NAMALWA (cell line): Measurements from ENCODE around the gene IL10RB.

Experiments used
- DNase-seq: peaks from one replicate; pipeline ENCODE4 v3.0.0-alpha.2; 2015; ENCODE audit warnings: low spot score

The IL10RB gene

DNA sequence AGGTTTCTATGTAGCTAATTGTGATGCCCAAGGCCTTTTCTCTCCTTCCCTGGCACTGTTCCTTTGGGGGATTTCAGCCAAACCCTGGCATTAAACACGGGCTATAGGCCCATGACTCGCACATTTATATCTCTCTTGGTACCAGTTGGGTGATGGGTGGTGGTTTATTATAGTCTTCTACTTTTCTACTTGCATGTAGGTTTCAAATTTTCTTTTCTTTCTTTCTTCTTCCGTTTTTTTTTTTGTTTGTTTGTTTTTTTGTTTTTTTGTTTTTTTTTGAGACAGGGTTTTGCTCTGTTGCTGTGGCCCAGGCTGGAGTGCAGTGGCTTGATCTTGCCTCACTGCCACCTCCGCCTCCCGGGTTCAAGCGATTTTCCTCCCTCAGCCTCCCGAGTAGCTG, 1.1 kb downstream of the IL10RB start:
- peak; percentile 23 for DNase-seq

DNA sequence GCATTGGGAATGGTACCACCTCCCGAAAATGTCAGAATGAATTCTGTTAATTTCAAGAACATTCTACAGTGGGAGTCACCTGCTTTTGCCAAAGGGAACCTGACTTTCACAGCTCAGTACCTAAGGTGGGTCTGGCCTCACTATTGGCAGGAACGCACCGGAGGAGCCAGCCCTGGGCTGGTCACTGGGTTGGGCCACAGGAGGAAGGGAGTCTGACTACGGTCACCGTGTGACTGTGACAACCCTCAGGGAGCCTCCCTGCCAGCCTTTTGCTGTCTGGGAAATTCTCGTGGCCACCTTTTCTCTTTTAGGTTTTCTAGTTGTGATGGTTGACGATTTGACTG, 2.2 kb downstream of the IL10RB start:
- no peak for DNase-seq

DNA sequence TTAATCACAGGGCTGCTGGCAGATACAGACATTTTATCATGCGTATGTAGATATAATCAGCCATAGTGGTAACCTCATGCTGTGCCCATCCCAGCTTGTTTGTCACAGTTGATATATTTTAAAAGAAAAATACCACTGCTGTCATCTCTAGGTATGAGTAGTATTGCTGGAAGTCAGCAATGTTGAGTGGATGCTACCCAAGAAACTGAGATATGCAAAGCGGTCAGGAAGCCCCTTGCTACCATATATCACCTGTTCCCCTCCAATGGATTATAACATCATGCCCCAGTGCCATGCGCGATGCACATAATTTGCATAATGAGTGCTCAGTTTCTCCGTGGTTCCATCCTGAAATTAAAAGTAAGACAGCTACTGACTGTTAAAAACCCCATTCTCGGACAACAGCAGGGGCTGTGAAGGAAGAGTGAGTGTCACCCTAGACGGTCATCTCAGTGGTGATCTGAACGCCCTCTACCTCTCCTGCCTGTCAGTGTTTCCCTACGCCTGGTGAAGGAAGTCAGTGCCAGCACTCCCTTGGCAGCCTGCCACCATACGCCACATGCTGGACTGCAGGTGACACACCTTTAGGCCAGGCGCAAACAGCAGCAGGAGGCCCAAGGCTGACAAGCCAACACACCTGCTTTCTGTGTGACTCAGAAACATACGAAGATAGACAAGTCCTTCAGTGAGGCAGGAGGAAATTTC, 2.7 kb downstream of the IL10RB start:
- peak; percentile 77 for DNase-seq

DNA sequence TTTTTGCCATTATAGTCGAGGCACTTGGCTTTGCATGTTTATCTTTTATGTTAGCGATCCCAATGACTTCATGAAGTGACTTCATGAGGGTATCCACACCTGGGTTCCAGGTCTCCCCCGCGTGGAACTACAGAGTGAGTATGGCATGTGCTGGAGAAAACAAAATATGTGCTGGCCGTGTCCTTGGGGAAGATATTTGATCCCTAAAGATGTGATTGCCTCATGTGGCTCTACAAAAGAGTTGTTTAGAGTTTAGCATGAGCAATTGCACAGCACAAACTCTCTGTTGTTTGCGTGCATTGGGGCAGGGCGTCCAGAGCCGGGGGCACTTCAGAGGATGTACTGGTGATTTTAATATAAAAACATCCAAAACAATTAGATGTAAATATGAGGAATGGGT, 4.8 kb downstream of the IL10RB start:
- DNase-seq: no peak

DNA sequence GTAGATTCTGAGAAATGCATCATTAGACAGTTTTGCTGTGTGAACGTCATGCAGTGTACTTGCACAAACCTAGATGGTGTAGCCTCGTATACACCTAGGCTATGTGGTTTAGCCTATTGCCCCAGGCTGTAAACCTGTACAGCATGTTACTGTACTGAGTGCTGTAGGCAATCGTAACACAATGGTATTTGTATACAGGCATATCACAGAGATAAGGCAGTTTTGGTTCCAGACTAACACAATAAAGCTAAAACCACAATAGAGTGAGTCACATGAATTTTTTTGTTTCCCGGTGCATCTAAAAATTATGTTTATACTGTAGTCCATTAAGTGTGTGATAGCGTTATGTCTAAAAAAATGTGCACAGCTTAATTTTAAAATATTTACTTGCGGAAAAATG, 6.9 kb downstream of the IL10RB start:
- no peak for DNase-seq

DNA sequence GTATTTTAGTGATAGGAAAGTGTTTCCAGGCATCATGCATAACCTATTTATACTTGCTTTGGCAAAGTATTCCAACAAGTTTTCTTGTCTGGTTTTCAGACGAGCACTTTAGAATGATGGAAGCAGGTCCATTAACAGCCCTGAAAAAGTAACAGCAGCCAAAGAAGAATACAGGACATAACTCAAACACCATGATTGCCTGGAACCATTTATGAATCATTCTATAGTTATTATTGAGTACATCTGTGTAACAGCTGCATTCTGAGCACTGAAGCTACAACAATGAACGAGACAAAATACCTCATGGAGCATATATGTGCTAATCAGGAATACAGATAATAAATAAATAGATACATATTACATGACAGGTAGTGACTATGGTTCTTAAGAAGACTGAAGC, 12.6 kb downstream of the IL10RB start:
- DNase-seq: no peak

DNA sequence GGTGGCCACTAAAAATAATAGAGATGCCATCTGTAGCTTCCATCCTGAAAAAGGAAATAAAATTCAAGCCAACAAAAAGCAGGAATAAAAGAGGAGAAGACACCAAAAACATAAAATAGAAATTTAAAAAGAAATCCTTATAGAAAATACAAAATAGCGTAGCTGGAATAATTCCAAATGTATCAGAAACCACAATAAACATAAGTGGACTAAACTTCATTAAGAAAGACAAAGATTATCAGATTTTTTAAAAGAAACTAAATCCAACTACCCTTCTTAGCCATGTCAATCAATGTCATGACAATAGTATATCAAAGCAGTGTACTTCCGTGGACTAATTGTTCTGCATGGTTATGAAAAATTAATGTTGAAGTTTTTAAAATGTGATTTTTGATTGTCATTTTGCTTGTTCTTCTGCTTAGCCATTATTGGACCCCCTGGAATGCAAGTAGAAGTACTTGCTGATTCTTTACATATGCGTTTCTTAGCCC, 13.2 kb downstream of the IL10RB start:
- no peak for DNase-seq

DNA sequence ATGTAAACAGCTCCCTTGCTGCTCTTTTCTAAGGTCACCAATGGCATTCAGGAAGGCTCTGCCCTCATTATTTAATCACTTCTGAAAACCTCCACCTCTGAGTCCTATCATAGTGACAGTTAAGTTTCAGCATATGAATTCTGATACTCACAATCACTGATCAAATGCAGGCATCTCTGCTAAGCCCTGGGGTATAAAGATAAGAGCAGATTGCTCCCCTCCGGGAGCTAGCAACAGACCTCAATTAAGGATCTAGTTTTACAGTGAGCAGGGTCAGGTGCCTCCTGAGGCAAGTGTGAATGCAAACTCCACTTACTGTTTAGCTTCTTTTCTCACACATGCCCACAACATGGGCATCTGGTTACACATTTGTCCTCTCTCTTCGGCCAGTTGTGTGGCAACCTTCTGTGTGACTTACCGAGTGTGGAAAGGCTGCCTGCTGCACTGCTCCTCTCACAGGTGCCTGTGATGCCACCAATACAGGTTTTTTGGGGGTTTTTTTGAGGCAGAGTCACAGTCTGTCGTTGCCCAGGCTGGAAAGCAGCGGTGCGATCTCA, 15.0 kb downstream of the IL10RB start:
- DNase-seq: no peak

DNA sequence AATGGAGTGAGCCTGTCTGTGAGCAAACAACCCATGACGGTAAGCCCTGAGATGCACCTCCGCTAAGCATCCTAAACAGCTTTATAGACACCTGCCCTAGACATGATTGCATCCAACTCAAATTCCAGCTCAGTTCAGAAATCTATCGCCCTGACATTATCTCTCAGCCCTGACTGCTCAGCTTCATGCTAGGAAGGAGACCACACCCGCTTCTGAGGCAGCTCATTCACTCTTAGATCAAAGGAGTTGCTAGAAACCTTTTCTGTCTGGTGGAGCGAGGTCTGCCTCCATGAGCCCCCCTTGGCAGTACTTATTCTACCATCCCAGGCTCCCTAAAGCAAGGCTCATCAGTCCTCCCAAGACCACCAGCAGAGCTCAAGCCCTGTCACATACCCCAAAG, 17.0 kb downstream of the IL10RB start:
- DNase-seq: no peak

DNA sequence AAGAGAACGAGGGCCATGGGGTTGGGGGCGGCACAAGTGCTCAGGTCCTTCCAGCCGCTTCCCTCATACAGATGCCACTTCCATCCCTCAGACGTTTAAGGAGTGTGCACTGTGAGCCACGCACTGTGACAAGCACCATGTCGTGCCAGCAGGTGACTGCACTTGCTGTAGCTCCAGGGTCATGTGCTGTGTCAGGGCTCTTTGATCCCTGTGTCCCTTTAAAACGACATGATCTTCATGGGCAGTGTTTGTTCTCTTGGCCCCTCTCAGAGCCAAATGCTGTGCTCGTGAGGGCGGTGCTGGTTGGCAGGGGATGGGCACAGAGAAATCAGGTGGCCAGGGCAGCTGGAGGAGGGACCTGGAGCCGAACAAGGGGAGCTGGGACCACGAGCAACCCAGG, 19.9 kb downstream of the IL10RB start:
- DNase-seq: no peak

DNA sequence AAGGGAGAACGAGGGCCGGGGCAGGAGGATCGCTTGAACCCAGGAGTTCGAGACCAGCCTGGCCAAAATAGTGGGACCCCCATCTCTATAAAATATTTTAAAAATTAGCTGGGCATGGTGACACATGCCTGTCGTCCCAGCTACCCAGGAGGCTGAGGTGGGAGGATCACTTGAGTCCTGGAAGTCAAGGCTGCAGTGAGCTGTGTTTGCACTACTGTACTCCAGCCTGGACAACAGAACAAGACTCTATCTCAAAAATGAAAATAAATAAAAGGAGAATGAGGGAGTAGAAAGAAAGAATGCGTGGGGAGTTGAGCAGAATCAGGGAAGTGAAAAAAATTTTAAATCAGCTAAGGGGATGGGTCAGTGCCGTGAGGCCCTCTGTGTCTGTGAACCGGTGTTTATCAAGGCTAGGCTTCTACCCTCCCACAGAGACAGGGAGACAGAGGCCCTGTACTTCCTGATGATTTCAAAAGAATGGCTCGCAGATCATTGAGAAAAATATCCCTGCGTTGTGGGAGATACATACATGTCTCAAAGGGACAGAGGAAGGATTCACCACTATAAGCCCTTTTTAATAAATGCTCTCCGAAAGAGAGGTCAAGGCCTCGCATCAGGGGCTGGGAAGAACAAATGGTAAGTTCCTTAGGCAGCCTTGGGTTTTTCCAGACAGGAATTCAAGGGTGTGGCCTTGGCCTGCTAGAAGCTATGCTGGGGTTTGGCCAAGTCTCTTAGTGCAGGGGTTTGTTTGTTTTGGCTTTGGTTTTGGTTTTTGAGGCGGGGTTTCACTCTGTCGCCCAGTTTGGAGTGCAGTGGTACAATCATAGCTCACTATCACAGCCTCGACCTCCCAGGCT, 20.7 kb downstream of the IL10RB start:
- DNase-seq: no peak

DNA sequence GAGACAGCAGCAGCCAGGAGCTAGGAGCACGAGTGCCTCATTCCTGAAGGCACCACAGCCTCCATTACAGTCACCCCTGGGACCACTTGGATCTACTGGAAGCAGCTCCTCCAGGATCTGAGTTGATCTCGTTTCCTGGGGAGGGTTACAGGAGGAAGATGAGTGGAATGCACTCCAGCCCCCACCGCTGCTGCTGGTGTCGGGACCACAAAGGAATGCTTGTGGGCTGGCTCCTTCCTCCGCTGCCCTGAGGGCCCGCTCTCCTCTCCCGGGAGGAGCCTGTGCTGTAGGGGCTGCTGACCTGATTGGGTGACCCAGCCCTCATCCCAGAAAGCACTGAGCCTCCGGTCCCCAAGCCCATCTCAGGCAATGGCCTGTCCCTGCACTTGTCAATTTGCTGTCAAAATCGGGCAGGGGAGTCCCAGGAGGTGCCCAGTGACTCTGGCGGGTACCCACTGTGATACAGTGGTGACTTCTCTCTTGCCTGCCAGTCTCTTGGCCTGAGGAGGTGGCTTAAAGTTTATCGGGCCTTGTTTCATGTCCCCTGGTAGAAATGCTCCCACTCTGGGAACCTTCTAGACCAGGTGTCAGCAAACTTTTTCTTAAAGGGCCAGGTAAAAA, 23.1 kb downstream of the IL10RB start:
- no peak for DNase-seq

DNA sequence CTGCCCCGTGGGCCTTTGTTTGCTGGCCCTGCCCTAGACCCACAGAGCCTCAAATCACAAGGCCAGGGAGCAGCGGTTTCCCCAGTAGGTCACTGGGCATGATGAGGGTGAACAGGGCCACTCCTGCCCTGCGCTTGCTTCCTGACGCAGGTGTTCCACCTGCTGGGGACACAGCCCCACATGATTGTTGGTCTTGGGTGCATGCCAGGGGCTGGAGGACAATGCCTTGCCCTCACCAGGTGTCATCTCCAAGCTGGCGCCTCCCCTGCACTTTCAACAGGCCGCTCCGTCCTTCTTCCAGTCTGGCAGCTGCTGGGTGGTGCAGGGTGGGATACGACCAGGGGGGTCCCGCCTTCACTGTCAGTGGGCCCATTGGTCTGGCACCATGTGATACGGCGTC, 24.3 kb downstream of the IL10RB start:
- no peak for DNase-seq

DNA sequence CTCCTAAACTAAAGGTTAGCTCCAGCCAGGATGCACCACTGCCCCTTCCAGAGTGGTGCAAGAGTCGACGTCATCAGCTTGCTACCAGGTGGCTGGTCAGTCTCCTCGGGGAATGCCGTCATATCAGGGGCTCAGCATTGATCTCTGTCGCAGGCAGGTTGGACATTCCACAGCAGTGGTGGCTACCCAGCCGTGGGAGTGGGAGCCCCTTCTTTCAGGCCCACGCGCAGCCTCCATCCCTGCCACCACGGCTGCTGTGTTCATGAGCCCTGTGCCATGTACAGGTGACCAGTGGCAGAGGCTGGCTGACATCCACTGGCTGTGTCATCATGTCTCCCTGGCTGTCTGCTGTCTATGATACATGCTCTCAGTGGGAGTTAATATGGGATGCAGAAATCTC, 25.5 kb downstream of the IL10RB start:
- no peak for DNase-seq

DNA sequence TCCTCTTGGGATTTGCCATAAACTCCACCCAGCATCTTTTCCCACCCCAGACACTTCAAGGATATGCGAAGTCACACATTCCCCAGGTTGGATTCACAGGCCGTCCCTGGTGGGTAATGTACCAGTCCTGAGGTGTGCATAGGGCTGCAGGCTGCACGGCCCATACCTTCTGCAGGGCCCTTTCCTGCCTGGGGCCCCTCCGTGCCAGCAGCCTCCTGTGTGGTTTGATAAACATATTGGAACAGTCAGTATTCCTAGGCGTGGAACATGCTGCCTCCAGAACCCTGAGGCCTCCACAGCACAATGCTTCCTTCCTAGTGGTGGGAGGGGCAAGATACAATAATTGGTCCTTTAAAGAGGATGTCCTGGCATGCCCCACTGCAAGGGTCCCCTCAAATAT, 26.6 kb downstream of the IL10RB start:
- DNase-seq: no peak

DNA sequence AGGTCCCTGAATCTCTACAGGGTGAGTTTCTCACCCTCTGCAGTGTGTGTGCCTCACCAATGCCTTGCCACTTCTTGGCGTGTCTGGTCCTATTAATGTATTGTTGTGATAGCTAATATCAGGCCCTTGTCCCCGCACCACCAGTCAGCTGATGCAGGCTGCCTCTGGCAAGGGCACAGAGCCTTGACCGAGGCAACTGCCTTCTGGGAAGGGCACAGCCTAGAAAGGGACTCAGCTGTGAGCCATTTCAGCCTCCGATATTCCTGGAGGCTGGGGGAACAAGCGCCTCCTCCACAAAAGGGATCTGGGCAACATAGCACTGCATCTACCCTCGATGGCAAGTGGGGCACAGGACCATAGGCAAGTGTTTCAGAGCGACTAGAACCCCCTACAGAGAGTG, 27.0 kb downstream of the IL10RB start:
- DNase-seq: no peak

DNA sequence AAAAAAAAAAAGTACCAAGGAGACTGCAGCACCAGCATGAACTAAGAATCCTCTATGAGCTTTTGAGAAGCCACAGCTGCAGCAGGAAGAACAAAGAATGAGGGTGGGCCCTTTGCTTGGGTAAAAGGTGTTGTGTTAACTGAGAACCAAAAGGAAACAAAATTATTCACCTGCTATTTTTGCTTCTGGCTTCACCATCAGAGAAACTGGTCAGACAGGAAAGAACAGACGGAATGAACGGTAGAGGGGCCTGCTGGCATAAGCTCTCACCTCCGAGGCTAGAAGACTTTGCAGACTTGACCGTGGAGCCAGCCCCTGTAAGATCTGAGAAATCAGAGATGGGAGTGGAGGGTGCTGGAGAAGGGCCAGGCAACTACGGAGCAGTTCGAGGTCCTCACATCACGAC, 27.6 kb downstream of the IL10RB start:
- DNase-seq: no peak

DNA sequence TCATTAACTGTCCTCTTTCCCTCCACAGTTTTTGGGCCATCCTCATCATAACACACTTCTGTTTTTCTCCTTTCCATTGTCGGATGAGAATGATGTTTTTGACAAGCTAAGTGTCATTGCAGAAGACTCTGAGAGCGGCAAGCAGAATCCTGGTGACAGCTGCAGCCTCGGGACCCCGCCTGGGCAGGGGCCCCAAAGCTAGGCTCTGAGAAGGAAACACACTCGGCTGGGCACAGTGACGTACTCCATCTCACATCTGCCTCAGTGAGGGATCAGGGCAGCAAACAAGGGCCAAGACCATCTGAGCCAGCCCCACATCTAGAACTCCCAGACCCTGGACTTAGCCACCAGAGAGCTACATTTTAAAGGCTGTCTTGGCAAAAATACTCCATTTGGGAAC, 30.0 kb downstream of the IL10RB start:
- DNase-seq: peak; percentile 93

DNA sequence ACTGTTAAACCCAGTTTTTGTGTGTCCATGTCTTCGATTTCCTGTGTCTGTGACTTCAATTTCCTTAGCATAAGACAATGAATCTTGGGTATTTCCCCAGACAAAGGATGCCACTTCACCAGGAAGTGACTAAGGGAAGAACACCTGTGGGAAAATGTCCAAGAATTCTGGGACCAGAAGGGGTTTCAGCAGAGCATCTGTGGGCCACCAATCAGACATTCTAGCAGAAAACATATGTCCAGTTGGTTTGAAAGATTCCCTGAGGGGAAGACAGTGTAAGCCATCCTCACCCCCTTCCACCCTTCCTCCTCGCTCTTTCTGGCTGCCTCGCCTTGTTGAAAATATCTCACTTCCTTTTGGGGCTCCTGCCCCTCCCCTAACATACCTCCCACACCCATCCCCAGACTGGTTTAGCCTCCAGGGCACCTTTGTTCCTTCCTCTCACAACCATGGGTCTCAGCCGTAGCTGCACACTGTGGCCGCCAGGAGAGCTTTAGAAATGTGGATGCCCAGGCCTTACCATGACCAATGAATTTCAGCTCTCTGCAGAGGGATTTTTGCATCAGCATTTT, 33.1 kb downstream of the IL10RB start:
- DNase-seq: peak; percentile 86

DNA sequence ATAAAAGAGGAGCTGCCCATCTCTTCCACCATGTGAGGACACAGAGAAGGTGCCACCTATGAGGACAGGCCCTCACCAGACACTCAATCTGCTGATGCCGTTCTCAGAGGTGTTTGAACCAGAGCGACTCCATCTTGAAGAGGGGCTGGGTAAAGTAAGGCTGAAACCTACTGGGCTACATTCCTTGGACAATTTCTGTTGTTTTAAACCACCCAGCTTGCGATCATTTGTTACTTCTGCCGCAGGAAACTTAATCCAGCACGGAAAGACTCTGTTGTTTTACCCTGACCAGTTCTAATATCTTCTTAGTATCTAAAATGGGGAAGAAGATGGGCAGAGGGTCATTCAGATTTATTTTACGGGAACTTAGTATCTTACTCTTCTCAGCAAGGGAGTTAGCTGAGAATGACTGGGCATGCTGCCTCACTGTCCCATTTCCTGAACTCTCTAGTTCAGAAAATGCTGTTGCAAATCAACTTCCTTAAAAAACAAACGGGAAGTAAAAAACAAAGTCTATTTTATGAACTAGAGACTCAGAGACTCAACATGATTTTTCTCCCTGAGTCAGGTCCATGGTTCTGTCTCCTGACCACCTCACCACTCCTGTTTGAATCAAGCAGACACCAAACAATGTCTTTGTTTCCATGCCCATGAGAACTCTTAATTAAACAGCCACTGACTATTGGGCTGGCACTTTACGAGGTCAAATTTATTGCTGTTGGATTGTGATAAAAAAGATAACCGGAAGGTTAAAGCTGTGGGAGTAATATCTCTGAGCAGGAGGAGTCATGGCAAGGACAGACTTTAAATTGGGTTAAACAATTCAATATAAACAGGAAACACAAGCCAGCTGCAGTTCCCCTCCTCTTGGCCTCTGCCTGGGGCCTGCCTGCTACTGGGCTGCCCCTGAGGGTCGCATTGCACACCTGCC, 34.8 kb downstream of the IL10RB start:
- DNase-seq: peak; percentile 54

DNA sequence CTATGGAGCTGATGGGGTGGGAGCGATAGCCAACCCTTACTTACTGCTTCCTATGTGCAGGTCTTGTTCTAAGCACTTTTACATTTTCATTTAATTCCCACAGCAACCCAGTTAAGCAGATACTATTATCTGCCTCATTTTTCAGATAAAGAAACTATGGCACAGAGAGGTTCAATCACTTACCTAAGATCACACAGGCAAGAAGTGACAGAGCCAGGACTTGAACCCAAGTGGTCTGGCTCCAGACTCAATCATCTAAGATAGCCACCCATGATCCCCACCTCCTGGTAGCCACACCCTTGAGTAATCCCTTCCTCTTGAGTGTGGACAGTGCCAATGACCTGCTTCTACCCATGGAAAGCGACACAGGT, 35.5 kb downstream of the IL10RB start:
- DNase-seq: no peak
